ENCODE data around the gene FGD4. TPM values are rescaled to one million over a fixed set of nuclear protein-coding genes. Genes with fewer than 3 reads are reported as not detected.

FGD4 gene
- total and polyA plus RNA-seq, 7 donors = 7.8 to 19.1 (median 11.3) TPM

DNA sequence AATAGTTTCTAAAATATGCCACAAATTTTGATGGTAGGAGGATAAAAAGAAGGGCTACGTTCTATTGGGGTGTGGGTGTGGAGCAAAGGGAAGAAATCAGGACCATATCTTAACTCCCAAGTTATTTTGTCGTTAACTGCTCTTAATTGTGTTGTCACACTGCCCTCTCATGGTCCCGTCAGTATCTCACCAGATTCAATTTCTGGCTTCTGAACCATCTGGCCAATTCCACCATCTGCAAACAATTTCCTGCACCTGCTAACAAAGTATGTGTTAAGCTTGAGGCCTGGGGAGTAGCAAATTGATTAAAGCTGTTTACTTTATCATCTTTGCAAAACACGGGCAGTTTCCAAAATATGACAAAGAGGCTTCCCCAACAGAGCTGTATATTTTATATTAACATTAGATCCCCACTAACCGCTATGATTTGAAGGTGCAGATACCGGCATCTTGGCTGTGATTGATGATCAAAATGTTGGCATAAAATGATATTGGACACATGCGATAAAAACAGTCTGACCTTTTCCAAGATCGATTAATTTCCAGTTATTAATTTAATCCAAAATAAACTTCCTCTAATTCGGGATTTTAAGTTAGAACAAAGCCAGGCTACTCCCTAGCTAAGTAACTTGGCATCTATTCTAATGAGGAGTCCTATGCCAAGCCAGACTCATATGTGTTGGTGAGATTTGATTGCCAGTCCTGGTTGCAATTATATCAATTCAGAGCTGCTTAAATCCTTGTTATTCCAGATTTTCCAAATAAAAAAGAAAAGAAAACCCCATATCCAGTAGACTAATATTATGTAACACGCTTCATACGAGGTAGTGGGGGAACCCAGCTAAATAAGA lies 272.8 kb downstream of the FGD4 start:
- no peak overlapping the region for H3K4me3 ChIP-seq
- intact Hi-C loops (cut with DNase I) = loop anchor here (5.0 to 10.0 kb wide), 2 partner anchors 215 to 307 kb away; no protein-coding TSS in a partner anchor
- WGBS, 2 donors = 48 to 53% methylated on average over 11 of the region's 11 CpGs
- H3K36me3 ChIP-seq = no peaks in the 10 kb centered on the region
- no peaks in the 10 kb centered on the region for H3K27me3 ChIP-seq
- no peaks in the 10 kb centered on the region for H3K4me1 ChIP-seq
- H3K9me3 ChIP-seq = no peaks in the 10 kb centered on the region
- TF ChIP-seq, protein P1, sequence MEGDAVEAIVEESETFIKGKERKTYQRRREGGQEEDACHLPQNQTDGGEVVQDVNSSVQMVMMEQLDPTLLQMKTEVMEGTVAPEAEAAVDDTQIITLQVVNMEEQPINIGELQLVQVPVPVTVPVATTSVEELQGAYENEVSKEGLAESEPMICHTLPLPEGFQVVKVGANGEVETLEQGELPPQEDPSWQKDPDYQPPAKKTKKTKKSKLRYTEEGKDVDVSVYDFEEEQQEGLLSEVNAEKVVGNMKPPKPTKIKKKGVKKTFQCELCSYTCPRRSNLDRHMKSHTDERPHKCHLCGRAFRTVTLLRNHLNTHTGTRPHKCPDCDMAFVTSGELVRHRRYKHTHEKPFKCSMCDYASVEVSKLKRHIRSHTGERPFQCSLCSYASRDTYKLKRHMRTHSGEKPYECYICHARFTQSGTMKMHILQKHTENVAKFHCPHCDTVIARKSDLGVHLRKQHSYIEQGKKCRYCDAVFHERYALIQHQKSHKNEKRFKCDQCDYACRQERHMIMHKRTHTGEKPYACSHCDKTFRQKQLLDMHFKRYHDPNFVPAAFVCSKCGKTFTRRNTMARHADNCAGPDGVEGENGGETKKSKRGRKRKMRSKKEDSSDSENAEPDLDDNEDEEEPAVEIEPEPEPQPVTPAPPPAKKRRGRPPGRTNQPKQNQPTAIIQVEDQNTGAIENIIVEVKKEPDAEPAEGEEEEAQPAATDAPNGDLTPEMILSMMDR (IDR thresholded peaks at IDR 0.05) = peak in 3 of 4 experiments; percentile 13 to 24 (median 18)
- TF ChIP-seq POLR2AphosphoS5 (IDR thresholded peaks at IDR 0.05) (peak in 1 of 4 donors; percentile 17), POLR2A (IDR thresholded peaks at IDR 0.05) (no peak), EP300 (IDR thresholded peaks at IDR 0.05) (no peak)
- no peak overlapping the region for H3K27ac ChIP-seq
- DNase-seq = no peak

DNA sequence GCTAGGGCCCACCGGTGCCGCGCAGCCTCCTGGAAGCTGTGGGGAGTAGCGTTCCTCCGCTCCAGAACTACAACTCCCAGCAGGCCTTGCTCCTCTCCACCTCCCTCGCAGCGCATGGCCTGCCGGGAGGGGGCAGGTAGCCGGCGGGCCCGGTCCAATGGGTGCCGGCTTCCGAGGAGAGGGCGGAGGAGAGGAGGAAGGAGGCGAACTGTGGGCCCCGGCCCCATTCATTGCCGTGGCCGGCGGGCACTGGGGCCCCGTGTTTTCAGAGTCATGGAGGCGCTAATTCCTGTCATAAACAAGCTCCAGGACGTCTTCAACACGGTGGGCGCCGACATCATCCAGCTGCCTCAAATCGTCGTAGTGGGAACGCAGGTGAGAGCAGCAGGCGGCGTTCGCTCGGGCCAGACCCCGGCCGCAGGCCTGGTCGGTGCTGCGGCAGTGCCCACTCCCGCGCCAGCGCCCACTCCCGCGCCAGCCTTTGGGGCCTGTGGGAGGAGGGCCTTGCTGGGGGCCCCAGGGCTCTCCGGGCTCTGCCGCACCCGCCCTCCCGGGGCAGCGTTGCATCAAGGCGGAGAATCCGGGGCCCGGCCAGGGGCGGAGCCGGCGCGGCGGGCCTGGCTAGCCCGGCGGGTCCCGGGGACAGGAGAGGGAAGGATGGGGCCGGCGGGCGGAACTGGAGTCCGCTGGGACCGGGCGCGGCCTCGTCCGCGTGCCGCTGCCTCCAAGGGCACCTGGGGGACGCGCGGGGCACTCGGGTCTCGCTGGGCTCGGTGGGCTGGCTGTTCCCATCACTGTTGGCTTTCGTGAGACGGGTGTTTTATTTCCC lies 279.9 kb downstream of the FGD4 start, which contains the start of gene DNM1L:
Gene DNM1L (plus strand): TSS at position 211 of the 829 bp plus-strand sequence. CDS start 63 bp downstream, at position 274.
- H3K4me3 ChIP-seq = peak within 1 kb of the TSS; percentile 65 to 97 (median 82)
- peak within 1 kb of the TSS; percentile 90 to 99 (median 97) for H3K27ac ChIP-seq
- TF ChIP-seq, protein P1 (IDR thresholded peaks at IDR 0.05) = no peak
- peak in 1 of 4 donors; percentile 3 for TF ChIP-seq EP300 (IDR thresholded peaks at IDR 0.05)
- TF ChIP-seq POLR2A (IDR thresholded peaks at IDR 0.05) = peak; percentile 67 to 80
- peak; percentile 72 to 94 (median 80) for TF ChIP-seq POLR2AphosphoS5 (IDR thresholded peaks at IDR 0.05)
- no peaks in the 10 kb centered on the region for H3K9me3 ChIP-seq
- H3K4me1 ChIP-seq = peaks cover 0 to 15% (median 15%) of the 10 kb centered on the region in 4 donors
- no peaks in the 10 kb centered on the region for H3K36me3 ChIP-seq
- WGBS, 2 donors = 0 to 1% methylated on average over 76 of the region's 76 CpGs
- intact Hi-C loops (cut with DNase I) = loop anchor here (1.0 to 10.0 kb wide), 4 partner anchors 315 to 1343 kb away; partner anchors contain the start of genes ALG10, AMN1 and ETFBKMT
- H3K27me3 ChIP-seq = no peaks in the 10 kb centered on the region
- peak; percentile 97 for DNase-seq

DNA sequence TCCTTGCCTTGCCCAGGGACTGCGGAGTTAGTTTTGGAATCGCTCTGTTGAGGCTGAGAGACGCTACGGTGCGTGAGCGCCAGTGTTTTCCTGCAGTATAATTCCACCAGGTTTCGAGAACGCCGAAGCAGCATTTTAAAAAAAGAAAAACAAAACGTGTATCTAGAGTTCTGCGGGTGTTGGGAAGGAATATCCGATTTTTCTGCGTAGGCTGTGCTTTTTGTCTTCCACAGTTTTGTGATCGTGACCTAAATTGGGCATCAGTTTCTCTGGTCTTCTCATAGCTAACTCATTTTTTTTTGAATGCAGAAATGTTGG lies 280.5 kb downstream of the FGD4 start:
- no peak for DNase-seq
- 0% methylated on average over 14 of the region's 14 CpGs for WGBS, 2 donors
- intact Hi-C loops (cut with DNase I) = loop anchor here (1.0 to 10.0 kb wide), 4 partner anchors 315 to 1342 kb away; partner anchors contain the start of genes ALG10, AMN1 and ETFBKMT
- Histone ChIP-seq H3K36me3 (no peaks in the 10 kb centered on the region), H3K4me1 (peaks cover 0 to 15% (median 15%) of the 10 kb centered on the region in 4 donors), H3K9me3 (no peaks in the 10 kb centered on the region), H3K27me3 (no peaks in the 10 kb centered on the region), H3K27ac (peak overlapping the region; percentile 90 to 99 (median 97)), H3K4me3 (peak overlapping the region; percentile 65 to 97 (median 82))
- TF ChIP-seq POLR2AphosphoS5 (IDR thresholded peaks at IDR 0.05) (no peak), POLR2A (IDR thresholded peaks at IDR 0.05) (no peak), EP300 (IDR thresholded peaks at IDR 0.05) (no peak)
- TF ChIP-seq, protein P1 (IDR thresholded peaks at IDR 0.05) = no peak

DNA sequence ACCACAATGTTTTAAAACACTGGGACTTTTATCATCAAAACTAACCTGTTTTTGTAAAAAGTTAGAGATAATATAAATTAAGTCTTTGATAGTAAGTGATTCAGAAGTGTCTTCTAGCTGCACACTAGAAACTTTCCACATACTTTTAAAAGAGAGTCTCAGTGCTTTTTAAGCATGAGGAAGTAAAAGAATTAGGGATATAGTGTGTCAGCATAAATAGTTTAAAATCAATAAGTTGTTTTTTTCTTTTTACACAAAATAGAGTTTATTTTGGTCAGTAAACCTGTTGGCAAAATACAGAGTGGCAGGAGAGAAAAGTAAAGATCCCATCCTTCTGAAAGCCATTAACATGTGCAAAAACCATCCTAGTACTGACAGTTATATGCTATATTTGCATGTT lies 281.4 kb downstream of the FGD4 start:
- intact Hi-C loops (cut with DNase I) = no loop called here
- H3K9me3 ChIP-seq = no peaks in the 10 kb centered on the region
- no peaks in the 10 kb centered on the region for H3K36me3 ChIP-seq
- peak overlapping the region; percentile 90 to 99 (median 97) for H3K27ac ChIP-seq
- no peak for DNase-seq
- H3K27me3 ChIP-seq = no peaks in the 10 kb centered on the region
- peaks cover 0 to 15% (median 15%) of the 10 kb centered on the region in 4 donors for H3K4me1 ChIP-seq
- TF ChIP-seq EP300 (IDR thresholded peaks at IDR 0.05) (no peak), POLR2AphosphoS5 (IDR thresholded peaks at IDR 0.05) (no peak), POLR2A (IDR thresholded peaks at IDR 0.05) (no peak)
- TF ChIP-seq, protein P1 (IDR thresholded peaks at IDR 0.05) = no peak
- peak overlapping the region in 2 of 4 donors; percentile 75 to 89 for H3K4me3 ChIP-seq
